Breast epithelium (tissue), 4 donors: ENCODE data around the gene FOXL1. TPM values are rescaled to one million over a fixed set of nuclear protein-coding genes. Genes with fewer than 3 reads are reported as not detected.

ENCODE experiments used
- DNase-seq, 2 donors: peaks; one replicate each; pipeline ENCODE4 v3.0.0-alpha.2; 2019; ENCODE audit warnings: low spot score in 2 of 2
- H3K27ac ChIP-seq, 2 donors: fragments of 200-600 bp; sonication (generic) in 1 of 2; one replicate each; pipeline ENCODE4 v1.5.1; 2016 to 2019; ENCODE audit warnings: mild to moderate bottlenecking in 1 of 2
- H3K27me3 ChIP-seq, 2 donors: fragments of 200-600 bp; sonication (generic) in 1 of 2; one replicate each; pipeline versions ENCODE4 v1.5.1 to v1.6.0; 2017 to 2019; ENCODE audit warnings: control low read depth in 1 of 2, mild to moderate bottlenecking in 1 of 2
- H3K36me3 ChIP-seq: fragments of 200-600 bp; one replicate; pipeline ENCODE4 v1.5.1; 2019
- H3K4me1 ChIP-seq, 2 donors: fragments of 200-600 bp; sonication (generic); one replicate each; pipeline ENCODE4 v1.5.1; 2016 to 2019; ENCODE audit warnings: control low read depth in 1 of 2
- H3K4me3 ChIP-seq, 3 donors: fragments of 200-600 bp; sonication (generic); 1 replicate in 2 of 3; 2 replicates in 1 of 3; pipeline ENCODE4 v1.5.1; 2016 to 2019; ENCODE audit warnings: mild to moderate bottlenecking in 3 of 3, moderate library complexity in 2 of 3
- H3K9me3 ChIP-seq, 2 donors: fragments of 200-600 bp; sonication (generic) in 1 of 2; one replicate each; pipeline ENCODE4 v1.5.1; 2016 to 2019; ENCODE audit warnings: control low read depth in 1 of 2
- POLR2A ChIP-seq: fragments of 450-650 bp; IDR thresholded peaks from one replicate; pipeline ENCODE4 v1.6.1; 2016; ENCODE audit warnings: antibody characterized with exemption, mild to moderate bottlenecking, moderate library complexity
- POLR2AphosphoS5 ChIP-seq, 3 donors: sonication (generic); formaldehyde crosslinking; IDR thresholded peaks; one replicate each; pipeline ENCODE4 v1.6.1; 2017; ENCODE audit warnings: antibody characterized with exemption in 3 of 3
- intact Hi-C: fragments of 100-400 bp; cut with DNase I; formaldehyde crosslinking; loops from one replicate; pipeline ENCODE4 v1.15.1; 2023; ENCODE audit warnings: low total_unique reads
- total RNA-seq, 3 donors: library from RNA; depleted of rRNA; stranded (reverse); fragments of >200 nt; gene quantifications; one replicate each; pipeline ENCODE4 v1.1.0, GENCODE V29; 2016
- TF ChIP-seq, protein P1 (sequence below), 3 donors: fragments of 450-650 bp; IDR thresholded peaks; one replicate each; pipeline ENCODE4 v1.5.1; 2016 to 2017; ENCODE audit warnings: antibody characterized with exemption in 3 of 3, mild to moderate bottlenecking in 3 of 3, moderate library complexity in 3 of 3

Gene FOXL1
- total RNA-seq, 3 donors from 2014 or later: 0.16 to 1.5 (median 0.98) TPM

DNA sequence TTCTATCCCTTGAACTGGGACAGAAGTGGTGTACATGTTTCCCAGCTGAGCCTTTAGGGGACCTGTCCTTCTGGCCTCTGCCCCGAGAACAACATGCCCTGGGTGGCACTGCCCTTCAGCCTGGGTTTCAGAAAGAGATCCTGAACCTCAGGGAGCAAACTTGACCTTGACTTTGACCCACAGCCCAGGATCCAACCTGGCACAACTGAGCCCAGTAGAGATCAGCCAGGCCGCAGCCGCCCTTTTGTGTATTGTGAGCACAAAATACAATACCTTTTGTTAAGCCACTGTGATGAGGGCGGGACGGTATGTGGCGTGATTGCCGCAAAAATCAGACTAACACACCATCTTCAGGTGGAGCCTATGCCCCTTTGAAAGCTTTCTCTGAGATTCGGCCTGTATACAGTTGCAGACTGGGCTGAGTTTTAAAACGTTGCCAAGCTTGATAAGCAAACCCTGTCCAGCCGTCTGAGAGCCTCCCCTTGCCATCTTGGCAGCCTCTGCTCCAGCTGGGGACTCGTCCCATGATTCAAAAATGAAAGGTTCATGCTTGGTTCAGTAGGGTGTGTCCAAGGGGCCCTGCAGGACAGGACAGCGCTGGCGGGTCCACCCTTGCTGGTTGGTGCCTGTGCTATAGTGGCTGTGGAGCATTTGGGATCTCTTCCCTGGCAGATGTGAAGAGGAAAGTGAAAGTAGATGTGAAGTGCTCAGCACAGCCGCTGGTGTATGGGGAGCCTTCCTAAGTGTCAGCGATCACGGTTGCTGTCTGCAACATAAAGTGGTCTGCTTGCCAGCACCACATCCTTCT, 40.3 kb downstream of the FOXL1 start:
- intact Hi-C loops: no loop called here
- no peaks in the 10 kb centered on the region for H3K4me1 ChIP-seq
- H3K36me3 ChIP-seq: no peaks in the 10 kb centered on the region
- peaks cover 0 to 11% of the 10 kb centered on the region in 2 donors for H3K27me3 ChIP-seq
- DNase-seq: no peak
- H3K27ac ChIP-seq: no peak overlapping the region
- TF ChIP-seq POLR2AphosphoS5 (IDR thresholded peaks at IDR 0.05): no peak
- TF ChIP-seq, protein P1, sequence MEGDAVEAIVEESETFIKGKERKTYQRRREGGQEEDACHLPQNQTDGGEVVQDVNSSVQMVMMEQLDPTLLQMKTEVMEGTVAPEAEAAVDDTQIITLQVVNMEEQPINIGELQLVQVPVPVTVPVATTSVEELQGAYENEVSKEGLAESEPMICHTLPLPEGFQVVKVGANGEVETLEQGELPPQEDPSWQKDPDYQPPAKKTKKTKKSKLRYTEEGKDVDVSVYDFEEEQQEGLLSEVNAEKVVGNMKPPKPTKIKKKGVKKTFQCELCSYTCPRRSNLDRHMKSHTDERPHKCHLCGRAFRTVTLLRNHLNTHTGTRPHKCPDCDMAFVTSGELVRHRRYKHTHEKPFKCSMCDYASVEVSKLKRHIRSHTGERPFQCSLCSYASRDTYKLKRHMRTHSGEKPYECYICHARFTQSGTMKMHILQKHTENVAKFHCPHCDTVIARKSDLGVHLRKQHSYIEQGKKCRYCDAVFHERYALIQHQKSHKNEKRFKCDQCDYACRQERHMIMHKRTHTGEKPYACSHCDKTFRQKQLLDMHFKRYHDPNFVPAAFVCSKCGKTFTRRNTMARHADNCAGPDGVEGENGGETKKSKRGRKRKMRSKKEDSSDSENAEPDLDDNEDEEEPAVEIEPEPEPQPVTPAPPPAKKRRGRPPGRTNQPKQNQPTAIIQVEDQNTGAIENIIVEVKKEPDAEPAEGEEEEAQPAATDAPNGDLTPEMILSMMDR (IDR thresholded peaks at IDR 0.05): no peak
- TF ChIP-seq POLR2A: no peak
- H3K9me3 ChIP-seq: no peaks in the 10 kb centered on the region
- H3K4me3 ChIP-seq: peak overlapping the region in 2 of 3 donors; percentile 14 to 22

DNA sequence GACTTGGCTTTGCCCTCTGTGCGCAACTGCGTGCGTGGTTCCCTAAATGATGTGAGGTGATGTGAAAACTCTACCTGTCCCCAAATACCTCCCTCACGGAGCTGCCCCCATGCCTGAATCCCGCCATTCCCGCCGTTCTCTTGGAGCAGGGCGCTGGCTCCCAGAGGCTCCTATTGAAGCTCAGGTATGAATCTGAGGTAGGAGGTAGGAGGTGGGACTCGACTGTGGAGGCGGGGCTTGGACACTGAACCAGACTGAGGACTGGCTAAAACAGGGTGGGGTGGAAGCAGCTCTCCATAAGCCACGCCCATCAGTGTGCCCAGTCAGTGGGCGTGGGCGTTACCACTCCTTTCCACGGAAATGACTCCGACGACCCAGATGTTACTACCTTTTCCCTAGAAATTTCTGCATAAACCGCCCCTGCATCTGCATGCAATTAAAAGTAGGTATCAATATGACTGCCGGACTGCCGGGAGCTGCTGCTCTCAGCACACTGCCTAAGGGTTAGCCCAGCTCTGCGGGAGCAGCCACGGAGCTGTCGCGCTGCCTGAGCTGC, 41.0 kb downstream of the FOXL1 start:
- DNase-seq: no peak
- no peak overlapping the region for H3K27ac ChIP-seq
- H3K36me3 ChIP-seq: no peaks in the 10 kb centered on the region
- peak overlapping the region in 2 of 3 donors; percentile 14 to 22 for H3K4me3 ChIP-seq
- H3K27me3 ChIP-seq: peaks cover 0 to 11% of the 10 kb centered on the region in 2 donors
- no peak for TF ChIP-seq POLR2A
- no peak for TF ChIP-seq POLR2AphosphoS5 (IDR thresholded peaks at IDR 0.05)
- TF ChIP-seq, protein P1 (IDR thresholded peaks at IDR 0.05): no peak
- no peaks in the 10 kb centered on the region for H3K4me1 ChIP-seq
- H3K9me3 ChIP-seq: no peaks in the 10 kb centered on the region
- intact Hi-C loops: no loop called here

DNA sequence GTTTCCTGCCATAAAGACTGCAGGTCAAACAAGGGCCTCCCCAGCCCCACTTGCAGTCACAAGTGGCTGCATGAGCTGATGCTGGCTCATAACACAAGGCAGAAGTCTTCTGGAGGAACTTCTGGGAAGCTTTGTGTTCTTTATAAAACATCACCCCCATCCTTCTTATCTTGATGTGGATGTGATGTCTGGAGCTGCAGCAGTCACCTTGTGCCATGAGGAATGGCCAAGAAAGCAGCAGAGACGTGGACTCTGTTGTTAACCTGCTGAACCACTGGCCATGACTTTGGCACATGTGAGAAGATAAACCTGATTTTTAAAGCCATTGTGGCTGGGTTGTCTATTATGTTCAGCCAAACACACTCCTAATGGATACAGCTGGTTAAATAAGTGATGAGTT, 41.8 kb downstream of the FOXL1 start:
- Histone ChIP-seq H3K4me3 (no peak overlapping the region), H3K36me3 (no peaks in the 10 kb centered on the region), H3K9me3 (no peaks in the 10 kb centered on the region), H3K4me1 (no peaks in the 10 kb centered on the region), H3K27ac (no peak overlapping the region), H3K27me3 (peaks cover 0 to 10% of the 10 kb centered on the region in 2 donors)
- intact Hi-C loops: no loop called here
- no peak for DNase-seq
- TF ChIP-seq POLR2A (no peak), POLR2AphosphoS5 (IDR thresholded peaks at IDR 0.05) (no peak)

DNA sequence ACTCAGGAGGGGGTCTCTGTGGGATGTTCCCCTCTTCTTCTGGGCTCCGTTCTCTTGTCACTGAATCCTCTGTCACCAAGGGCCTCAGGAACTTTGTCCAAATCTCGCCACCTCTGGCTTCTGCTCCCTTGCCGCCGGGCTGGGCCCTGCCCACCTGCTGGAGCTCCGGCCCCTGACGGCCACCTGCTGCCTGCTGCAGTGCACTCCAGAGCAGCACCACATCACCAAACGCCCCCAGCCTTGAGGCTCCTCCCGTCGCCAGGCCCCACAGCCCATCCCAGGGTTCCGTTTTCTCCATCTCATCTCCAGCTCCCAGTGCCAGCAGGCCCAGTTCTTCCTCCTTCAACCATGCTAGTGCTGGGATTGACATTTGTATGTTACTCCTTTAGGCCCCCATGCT, 43.6 kb downstream of the FOXL1 start:
- no peaks in the 10 kb centered on the region for H3K4me1 ChIP-seq
- DNase-seq: no peak
- intact Hi-C loops: loop anchor here (1.0 kb wide), 1 partner anchor 24 kb away; no protein-coding TSS in a partner anchor
- no peak overlapping the region for H3K27ac ChIP-seq
- TF ChIP-seq POLR2A (no peak), POLR2AphosphoS5 (IDR thresholded peaks at IDR 0.05) (no peak)
- TF ChIP-seq, protein P1 (IDR thresholded peaks at IDR 0.05): no peak
- no peaks in the 10 kb centered on the region for H3K9me3 ChIP-seq
- peaks cover 0 to 11% of the 10 kb centered on the region in 2 donors for H3K27me3 ChIP-seq
- no peaks in the 10 kb centered on the region for H3K36me3 ChIP-seq
- H3K4me3 ChIP-seq: no peak overlapping the region

DNA sequence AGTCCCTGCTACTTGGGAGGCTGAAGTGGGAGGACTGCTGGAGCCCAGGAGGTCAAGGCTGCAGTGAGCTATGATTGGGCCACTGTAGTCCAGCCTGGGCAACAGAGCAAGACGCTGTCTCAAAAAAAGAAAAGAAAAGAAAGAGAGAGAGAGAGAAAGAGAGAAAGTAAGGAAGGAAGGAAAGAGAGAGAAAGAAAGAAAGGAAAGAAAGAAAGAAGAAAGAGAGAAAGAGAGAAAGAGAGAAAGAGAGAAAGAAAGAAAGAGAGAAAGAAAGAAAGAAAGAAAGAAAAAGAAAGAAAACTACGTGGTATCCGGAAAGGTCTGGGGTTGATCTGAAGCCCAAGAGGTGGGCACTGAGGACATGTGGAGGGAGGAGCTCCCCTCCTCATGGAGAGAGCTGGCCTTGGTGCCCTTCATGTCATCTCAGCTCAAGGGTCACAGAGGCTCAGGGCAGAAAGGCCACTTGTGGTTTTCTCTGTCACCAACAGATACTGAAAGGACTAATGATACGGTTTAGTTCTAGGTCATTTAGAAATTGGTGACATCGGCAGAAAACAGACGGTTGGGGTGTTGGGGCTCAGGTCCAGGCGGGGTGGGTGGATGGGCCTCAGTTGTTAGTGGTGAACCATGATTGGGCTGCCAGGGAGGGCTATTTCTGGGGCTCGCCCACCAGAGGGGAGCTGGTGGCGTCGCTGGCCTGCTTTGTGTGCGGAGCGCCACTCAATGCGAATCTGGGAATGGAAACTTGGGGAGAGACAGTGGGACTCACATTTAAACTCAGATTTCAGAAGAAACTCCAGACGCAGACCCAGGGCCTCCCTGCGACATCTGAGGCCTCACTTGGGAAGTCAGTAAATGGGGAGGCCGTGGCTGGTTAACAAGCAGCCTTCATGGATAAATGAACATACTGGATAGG, 44.6 kb downstream of the FOXL1 start:
- intact Hi-C loops: no loop called here
- Histone ChIP-seq H3K36me3 (no peaks in the 10 kb centered on the region), H3K27me3 (peaks cover 0 to 12% of the 10 kb centered on the region in 2 donors), H3K27ac (no peak overlapping the region), H3K4me1 (no peaks in the 10 kb centered on the region), H3K4me3 (no peak overlapping the region), H3K9me3 (no peaks in the 10 kb centered on the region)
- no peak for TF ChIP-seq POLR2AphosphoS5 (IDR thresholded peaks at IDR 0.05)
- TF ChIP-seq, protein P1 (IDR thresholded peaks at IDR 0.05): no peak
- no peak for TF ChIP-seq POLR2A
- DNase-seq: no peak
